Activated CD4-positive, alpha-beta memory T cell treated with anti-CD3 and anti-CD28 coated beads for 36 hours (primary cell): ENCODE measurements around the gene GPR146. TPM values are rescaled to one million over a fixed set of nuclear protein-coding genes. Genes with fewer than 3 reads are reported as not detected.

ENCODE experiments used
- CTCF ChIA-PET: fragments of 350-600 bp; sonication (Branson Sonifier 250); formaldehyde crosslinking; loops from one replicate; lab custom pipeline; 2021; ENCODE audit warnings: antibody characterized with exemption, inconsistent platforms; lab: Charles Lee
- POLR2A ChIA-PET: fragments of 350-600 bp; sonication (Branson Sonifier 250); formaldehyde crosslinking; loops from one replicate; lab custom pipeline; 2021; ENCODE audit warnings: antibody characterized with exemption; lab: Charles Lee
- DNase-seq: peaks from one replicate; pipeline ENCODE4 v3.0.0-alpha.2; 2020
- H3K27ac Mint-ChIP-seq: one replicate; pipeline ENCODE4 v1.8.0; 2021; ENCODE audit warnings: mixed read lengths
- H3K27me3 Mint-ChIP-seq: one replicate; pipeline ENCODE4 v1.8.0; 2021; ENCODE audit warnings: mixed read lengths
- H3K36me3 Mint-ChIP-seq: one replicate; pipeline ENCODE4 v1.8.0; 2021; ENCODE audit warnings: mixed read lengths
- H3K4me1 Mint-ChIP-seq: one replicate; pipeline ENCODE4 v1.8.0; 2021; ENCODE audit warnings: low read depth, mixed read lengths
- H3K4me3 Mint-ChIP-seq: one replicate; pipeline ENCODE4 v1.8.0; 2021; ENCODE audit warnings: mild to moderate bottlenecking, mixed read lengths
- H3K9me3 Mint-ChIP-seq: one replicate; pipeline ENCODE4 v1.8.0; 2021; ENCODE audit warnings: mixed read lengths
- intact Hi-C: fragments of 100-400 bp; cut with micrococcal nuclease; formaldehyde crosslinking; loops from one replicate; pipeline ENCODE4 v1.15.1; 2023
- total RNA-seq, 2 experiments: library from RNA; stranded (reverse); gene quantifications; one replicate each; pipeline ENCODE4 v1.2.3, GENCODE V29; 2021

The GPR146 gene
- total RNA-seq, 2 experiments from 2014 or later = 1.6 to 2.1 TPM

DNA sequence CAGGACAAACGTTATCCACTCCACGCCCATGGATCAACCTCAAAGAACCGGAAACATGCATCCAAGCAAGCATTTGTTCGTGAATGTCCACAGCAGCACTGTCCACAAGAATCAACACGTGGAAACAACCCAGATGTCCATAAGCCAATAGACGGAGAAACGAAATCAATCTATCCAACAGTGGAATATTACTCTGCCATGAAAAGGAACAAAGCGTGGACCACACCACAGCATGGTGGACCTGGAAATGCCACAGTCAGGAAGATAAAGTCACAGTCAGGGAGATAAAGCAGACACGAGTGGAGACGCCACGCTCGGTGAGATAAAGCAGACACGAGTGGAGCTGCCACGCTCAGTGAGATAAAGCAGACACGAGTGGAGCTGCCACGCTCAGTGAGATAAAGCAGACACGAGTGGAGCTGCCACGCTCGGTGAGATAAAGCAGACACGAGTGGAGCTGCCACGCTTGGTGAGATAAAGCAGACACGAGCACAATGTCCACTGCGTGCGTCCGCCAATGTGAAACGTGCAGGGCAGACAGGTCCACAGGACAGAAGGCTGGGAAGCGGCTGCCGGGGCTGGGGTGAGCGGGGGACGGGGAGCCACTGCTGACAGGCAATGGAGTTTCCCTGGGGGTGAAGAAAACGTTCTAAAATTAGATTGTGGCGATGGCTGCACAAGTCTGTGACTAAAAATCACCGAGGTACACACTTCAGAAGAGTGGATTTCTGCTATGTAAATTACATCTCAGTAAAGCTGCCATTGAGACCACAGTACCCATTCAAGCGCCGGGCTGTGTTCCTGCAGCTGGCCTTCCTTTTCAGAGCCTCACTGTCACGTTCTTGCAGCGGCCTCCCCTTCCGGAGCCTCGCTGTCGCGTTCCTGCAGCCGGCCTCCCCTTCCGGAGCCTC is 54.2 kb downstream of the GPR146 start:
- no peak overlapping the region for H3K27ac Mint-ChIP-seq
- ChIA-PET CTCF (interaction anchor here (2.6 to 2.8 kb wide), 2 partner anchors 12 to 106 kb away, joined by 9 to 16 read pairs; no protein-coding TSS in a partner anchor), POLR2A (no interaction called here)
- intact Hi-C loops = no loop called here
- H3K36me3 Mint-ChIP-seq = peaks cover 6% of the 10 kb centered on the region
- no peak overlapping the region for H3K4me3 Mint-ChIP-seq
- H3K27me3 Mint-ChIP-seq = no peaks in the 10 kb centered on the region
- peaks cover 8% of the 10 kb centered on the region for H3K4me1 Mint-ChIP-seq
- DNase-seq = no peak
- peaks cover 3% of the 10 kb centered on the region for H3K9me3 Mint-ChIP-seq

DNA sequence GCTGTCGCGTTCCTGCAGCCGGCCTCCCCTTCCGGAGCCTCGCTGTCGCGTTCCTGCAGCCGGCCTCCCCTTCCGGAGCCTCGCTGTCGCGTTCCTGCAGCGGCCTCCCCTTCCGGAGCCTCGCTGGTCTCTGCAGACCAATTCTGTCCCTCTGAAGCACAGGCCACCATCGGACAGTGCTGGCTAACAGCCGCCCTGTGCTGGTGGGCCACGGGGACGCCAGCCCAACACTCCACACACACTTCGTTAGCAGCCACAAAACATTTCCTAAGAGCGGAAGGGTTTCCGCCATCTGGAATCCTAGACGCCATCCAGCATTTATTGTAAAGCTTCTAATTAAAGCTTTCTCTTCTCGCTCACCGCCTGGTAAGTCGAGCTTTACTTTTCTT is 54.8 kb downstream of the GPR146 start:
- intact Hi-C loops = no loop called here
- Mint-ChIP-seq H3K27me3 (no peaks in the 10 kb centered on the region), H3K27ac (no peak overlapping the region), H3K4me3 (no peak overlapping the region), H3K9me3 (peaks cover 3% of the 10 kb centered on the region), H3K36me3 (peaks cover 6% of the 10 kb centered on the region), H3K4me1 (peaks cover 10% of the 10 kb centered on the region)
- ChIA-PET CTCF (interaction anchor here (1.1 to 2.8 kb wide), 3 partner anchors 13 to 106 kb away, joined by 3 to 16 read pairs (median 9); no protein-coding TSS in a partner anchor), POLR2A (no interaction called here)
- no peak for DNase-seq

DNA sequence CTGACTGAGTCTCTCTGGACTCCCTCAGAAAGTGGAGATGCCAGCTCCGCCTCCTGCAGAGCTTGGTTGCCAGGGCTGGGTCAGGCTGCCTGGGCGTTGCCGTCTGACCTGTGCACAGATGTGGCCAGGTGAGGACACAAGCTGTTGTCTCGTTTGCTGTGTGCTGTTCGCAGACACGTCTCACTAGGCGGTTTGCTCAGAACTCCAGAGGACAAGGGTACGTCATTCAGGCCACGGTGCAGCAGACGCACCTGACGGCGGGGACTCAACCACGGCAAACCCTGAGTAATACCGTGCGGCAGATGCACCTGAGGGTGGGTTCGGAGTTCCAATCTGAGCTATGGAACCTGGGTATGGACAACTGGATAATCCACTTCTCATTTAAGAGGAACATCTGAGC is 55.3 kb downstream of the GPR146 start:
- peaks cover 6% of the 10 kb centered on the region for H3K36me3 Mint-ChIP-seq
- ChIA-PET POLR2A (no interaction called here), CTCF (interaction anchor here (1.1 to 2.8 kb wide), 3 partner anchors 13 to 107 kb away, joined by 3 to 16 read pairs (median 9); no protein-coding TSS in a partner anchor)
- H3K4me1 Mint-ChIP-seq = peaks cover 11% of the 10 kb centered on the region
- H3K27me3 Mint-ChIP-seq = no peaks in the 10 kb centered on the region
- no peak for DNase-seq
- peaks cover 3% of the 10 kb centered on the region for H3K9me3 Mint-ChIP-seq
- intact Hi-C loops = no loop called here
- no peak overlapping the region for H3K27ac Mint-ChIP-seq
- H3K4me3 Mint-ChIP-seq = no peak overlapping the region

DNA sequence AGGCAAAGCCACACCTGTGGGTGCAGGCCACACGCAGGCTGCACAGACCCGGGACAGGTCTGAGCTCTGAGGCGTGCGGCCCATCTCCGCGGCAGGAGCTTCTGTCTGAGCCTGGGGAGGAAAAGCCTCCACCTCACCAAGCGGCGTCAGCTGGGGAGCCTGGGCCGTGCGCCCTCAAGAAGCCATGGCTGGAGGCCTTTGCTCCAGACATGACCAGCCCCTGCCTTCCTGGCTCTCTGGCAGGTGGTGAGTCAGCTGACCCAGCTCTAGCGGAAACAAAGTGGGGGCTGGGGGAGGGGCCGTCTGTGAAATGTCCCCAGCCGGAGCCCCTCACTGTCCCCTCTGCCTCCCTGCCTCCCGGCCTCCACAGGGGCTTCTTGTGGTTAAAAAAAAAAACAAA is 56.0 kb downstream of the GPR146 start:
- DNase-seq = no peak
- H3K27ac Mint-ChIP-seq = no peak overlapping the region
- intact Hi-C loops = no loop called here
- peaks cover 3% of the 10 kb centered on the region for H3K9me3 Mint-ChIP-seq
- H3K27me3 Mint-ChIP-seq = no peaks in the 10 kb centered on the region
- H3K36me3 Mint-ChIP-seq = peaks cover 6% of the 10 kb centered on the region
- ChIA-PET POLR2A (no interaction called here), CTCF (interaction anchor here (1.1 to 2.8 kb wide), 3 partner anchors 14 to 108 kb away, joined by 3 to 16 read pairs (median 9); no protein-coding TSS in a partner anchor)
- H3K4me3 Mint-ChIP-seq = no peak overlapping the region
- peaks cover 16% of the 10 kb centered on the region for H3K4me1 Mint-ChIP-seq

DNA sequence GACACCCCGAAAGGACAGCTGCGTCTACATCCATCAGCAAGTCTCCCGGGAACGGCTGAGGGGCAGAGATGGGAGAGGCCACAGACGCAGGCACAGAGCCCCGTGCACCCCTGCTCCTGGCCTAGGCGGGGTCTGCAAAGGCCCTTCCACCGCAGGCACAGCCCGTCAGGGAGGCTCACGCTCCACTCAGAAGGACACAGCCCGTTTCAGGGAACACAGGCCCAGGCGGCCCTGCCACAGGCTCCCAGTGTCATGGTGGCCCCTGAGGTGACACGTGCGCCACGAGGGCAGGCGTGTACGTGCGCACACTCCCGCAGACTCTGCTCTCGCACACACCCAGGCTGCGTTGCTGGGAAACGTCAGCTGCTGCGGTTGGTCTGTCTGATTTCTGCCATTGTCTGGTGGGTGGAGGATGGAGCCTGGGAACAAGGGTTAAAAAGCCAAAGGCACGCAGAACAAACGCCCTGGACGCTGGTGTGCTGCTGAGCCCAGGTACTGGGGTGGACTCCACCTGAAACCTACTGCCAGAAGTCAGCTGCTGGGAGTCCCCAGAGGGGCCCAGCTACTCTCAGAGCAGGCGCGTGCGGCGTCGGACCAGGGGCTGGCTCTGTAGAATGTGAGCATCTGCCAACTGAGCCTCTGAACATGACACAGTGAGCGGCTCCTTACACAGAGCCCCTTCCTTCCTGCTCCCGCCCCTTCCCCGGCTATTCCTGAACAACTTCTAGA is 56.7 kb downstream of the GPR146 start:
- CTCF ChIA-PET = interaction anchor here (1.2 to 2.8 kb wide), 3 partner anchors 37 to 108 kb away, joined by 3 to 9 read pairs (median 5); a partner anchor contains a TSS
- H3K36me3 Mint-ChIP-seq = peaks cover 6% of the 10 kb centered on the region
- no peak overlapping the region for H3K4me3 Mint-ChIP-seq
- no peak overlapping the region for H3K27ac Mint-ChIP-seq
- POLR2A ChIA-PET = no interaction called here
- H3K27me3 Mint-ChIP-seq = no peaks in the 10 kb centered on the region
- no peak for DNase-seq
- peaks cover 16% of the 10 kb centered on the region for H3K4me1 Mint-ChIP-seq
- intact Hi-C loops = no loop called here
- peaks cover 3% of the 10 kb centered on the region for H3K9me3 Mint-ChIP-seq

DNA sequence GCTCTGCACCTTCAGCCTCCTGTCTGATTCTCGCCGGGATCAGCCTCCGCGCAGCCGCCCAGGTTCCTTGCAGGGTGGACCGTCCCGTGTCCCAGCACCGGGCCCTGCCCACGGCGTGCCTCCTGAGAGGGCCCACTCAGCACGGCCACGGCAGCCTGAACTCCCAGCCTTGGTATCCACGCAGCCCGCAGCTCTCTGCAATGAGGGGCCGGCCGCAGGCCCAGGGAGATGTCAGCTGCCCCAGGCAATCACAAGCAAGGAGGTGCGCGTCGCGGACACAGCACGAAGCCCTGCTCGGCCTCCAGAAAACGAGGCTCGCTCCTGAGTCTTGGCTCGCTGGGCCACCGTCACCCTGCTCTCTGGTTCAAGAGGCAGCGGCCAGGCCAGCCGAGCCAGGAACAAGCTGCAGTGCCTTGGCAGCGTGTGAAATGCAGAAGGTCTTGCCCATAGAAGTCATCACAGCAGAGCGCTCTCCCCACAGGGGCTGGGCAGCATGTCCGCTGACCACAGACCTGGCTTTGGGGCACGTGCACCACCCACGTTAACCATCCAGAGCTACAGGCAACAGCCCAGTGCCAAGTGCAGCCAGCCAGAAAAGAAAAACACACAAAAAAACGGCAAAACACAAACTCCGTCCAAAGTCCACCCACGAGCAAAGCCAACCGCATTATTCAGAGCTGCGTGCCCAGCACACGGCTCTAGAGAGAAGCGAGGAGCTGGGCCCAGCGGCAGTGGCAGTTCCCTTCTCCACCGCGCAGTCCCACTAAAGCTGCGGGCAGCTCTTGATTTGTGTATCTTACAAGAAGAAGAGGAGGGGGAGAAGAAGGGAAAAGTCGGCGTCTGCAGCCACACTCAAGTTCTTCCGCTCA is 57.5 kb downstream of the GPR146 start:
- POLR2A ChIA-PET = no interaction called here
- H3K4me1 Mint-ChIP-seq = peaks cover 16% of the 10 kb centered on the region
- CTCF ChIA-PET = interaction anchor here (0.9 to 2.8 kb wide), 5 partner anchors 36 to 109 kb away, joined by 3 to 9 read pairs (median 5); a partner anchor contains a TSS
- no peak overlapping the region for H3K27ac Mint-ChIP-seq
- H3K9me3 Mint-ChIP-seq = peaks cover 3% of the 10 kb centered on the region
- H3K36me3 Mint-ChIP-seq = peaks cover 6% of the 10 kb centered on the region
- intact Hi-C loops = no loop called here
- DNase-seq = no peak
- no peak overlapping the region for H3K4me3 Mint-ChIP-seq
- no peaks in the 10 kb centered on the region for H3K27me3 Mint-ChIP-seq

DNA sequence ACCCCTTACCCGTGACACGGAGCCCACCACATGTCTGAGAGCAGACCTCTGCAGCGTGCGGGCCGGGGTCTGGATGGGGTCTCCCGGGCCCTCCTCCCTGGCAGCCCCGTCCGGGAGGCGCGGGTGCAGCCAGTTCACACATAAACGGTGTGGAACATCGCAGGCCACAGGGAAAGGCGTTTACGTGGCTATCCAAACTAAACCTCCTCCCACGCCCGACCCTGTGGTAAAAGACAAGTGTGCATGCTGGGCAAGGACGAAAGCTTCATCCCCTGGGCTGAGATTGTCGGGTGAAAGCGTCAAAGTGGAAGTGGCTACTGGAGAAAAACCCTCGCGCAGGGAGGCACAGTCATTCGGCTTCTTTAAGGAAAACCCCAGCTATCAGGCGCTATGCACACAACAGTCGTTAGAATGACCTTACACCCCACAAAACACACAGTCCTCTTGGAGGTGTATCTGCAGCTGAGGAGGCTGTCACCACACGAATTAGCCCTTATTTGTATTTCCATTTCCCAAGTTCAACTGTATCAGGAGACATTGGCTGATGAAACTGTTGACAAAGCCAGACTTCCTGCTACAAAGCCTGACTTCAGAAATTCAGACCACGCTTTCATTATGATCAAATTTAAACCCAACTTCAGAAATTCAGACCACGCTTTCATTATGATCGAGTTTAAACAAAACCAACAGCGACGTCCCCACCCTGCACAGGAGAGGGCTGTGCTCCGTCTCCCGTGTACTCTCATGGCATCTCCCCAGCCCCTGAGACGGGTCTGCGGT is 58.9 kb downstream of the GPR146 start:
- H3K4me3 Mint-ChIP-seq = peak overlapping the region; percentile 10
- H3K9me3 Mint-ChIP-seq = peaks cover 1% of the 10 kb centered on the region
- POLR2A ChIA-PET = interaction anchor here (1.0 kb wide), 1 partner anchor 110 kb away, joined by 3 read pairs; no protein-coding TSS in a partner anchor
- H3K27me3 Mint-ChIP-seq = no peaks in the 10 kb centered on the region
- peak overlapping the region; percentile 80 for H3K27ac Mint-ChIP-seq
- DNase-seq = peak; percentile 73
- peaks cover 3% of the 10 kb centered on the region for H3K36me3 Mint-ChIP-seq
- intact Hi-C loops = no loop called here
- peaks cover 16% of the 10 kb centered on the region for H3K4me1 Mint-ChIP-seq
- CTCF ChIA-PET = interaction anchor here (0.8 to 2.5 kb wide), 4 partner anchors 17 to 180 kb away, joined by 3 to 9 read pairs (median 6); no protein-coding TSS in a partner anchor

DNA sequence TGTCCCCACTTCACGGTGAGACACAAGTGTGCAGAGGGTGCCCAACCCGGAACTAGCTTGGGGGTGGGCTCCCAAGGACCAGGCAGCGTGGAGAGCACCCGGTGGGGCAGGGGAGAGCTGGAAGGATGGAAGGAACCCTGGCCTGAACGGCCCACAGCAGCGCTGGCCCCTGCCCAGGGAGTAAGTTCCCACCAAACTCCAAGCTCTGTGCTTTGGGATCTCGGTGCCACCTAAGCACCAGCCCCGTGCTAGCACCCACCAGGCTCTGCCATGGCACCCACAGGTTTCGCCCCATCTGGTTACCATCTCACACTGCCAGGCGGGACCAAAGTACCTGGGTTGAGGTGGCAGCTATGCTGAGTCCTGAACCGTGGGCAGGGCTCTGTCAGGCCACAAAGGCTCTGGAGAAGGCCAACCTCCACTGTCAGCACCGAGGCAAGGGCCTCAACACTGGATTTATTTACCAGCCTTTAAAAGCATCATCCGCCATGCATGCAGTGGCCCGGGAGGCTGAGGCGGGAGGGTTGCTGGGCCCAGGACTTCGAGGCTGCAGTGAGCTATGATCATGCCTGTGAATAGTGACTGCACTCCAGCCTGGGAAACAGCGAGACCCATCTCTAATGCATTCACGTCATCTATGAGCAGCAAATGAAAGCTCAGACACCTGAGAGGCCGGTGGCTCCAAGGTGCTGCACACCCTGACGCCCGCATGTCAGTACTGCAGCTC is 59.6 kb downstream of the GPR146 start:
- intact Hi-C loops = no loop called here
- CTCF ChIA-PET = interaction anchor here (0.8 to 2.5 kb wide), 4 partner anchors 18 to 181 kb away, joined by 3 to 9 read pairs (median 6); no protein-coding TSS in a partner anchor
- H3K4me3 Mint-ChIP-seq = peak overlapping the region; percentile 10

DNA sequence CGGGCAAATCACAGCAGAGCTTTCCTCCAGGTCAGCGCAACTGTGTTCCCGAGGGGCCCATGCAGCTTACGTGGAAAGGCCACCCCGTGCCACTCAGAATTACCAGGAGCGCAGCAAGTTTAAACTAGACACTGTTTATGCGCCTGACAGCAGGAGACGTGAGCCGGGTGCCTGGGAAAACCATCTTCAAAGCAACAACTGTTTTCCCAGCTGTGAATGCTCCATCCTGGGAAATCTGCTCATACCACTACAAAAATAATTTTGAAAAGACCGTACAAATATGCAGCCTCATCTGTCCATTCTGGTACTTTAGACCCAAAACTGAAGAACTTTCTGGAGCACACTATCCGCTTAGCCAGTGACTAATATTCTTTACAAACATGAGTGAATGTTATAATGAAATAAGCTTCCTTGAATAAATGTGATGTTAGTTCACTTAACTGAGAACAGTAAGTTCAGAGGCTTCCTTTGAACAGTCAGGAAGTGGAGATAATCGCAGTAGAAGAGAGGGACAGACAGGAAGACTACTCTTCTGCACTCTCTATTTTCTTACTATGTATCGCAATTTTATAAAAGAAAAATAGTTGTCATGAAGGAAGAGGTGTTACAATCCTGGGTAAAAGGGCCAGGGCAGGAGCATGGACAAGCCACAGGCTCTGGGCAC is 60.3 kb downstream of the GPR146 start:
- H3K4me3 Mint-ChIP-seq = no peak overlapping the region
- POLR2A ChIA-PET = interaction anchor here (0.8 kb wide), 1 partner anchor 134 kb away, joined by 3 read pairs; no protein-coding TSS in a partner anchor
- H3K9me3 Mint-ChIP-seq = no peaks in the 10 kb centered on the region
- intact Hi-C loops = no loop called here
- H3K27me3 Mint-ChIP-seq = no peaks in the 10 kb centered on the region
- DNase-seq = no peak
- CTCF ChIA-PET = interaction anchor here (0.8 to 2.5 kb wide), 3 partner anchors 18 to 112 kb away, joined by 3 to 9 read pairs (median 7); no protein-coding TSS in a partner anchor
- no peaks in the 10 kb centered on the region for H3K36me3 Mint-ChIP-seq
- no peak overlapping the region for H3K27ac Mint-ChIP-seq
- H3K4me1 Mint-ChIP-seq = peaks cover 16% of the 10 kb centered on the region

More for the DNA sequence above, 59.6 kb downstream of the GPR146 start:
- Mint-ChIP-seq H3K36me3 (peaks cover 3% of the 10 kb centered on the region), H3K27me3 (no peaks in the 10 kb centered on the region), H3K27ac (no peak overlapping the region), H3K4me1 (peaks cover 16% of the 10 kb centered on the region), H3K9me3 (no peaks in the 10 kb centered on the region)
- DNase-seq = no peak
- POLR2A ChIA-PET = interaction anchor here (0.8 kb wide), 1 partner anchor 135 kb away, joined by 3 read pairs; no protein-coding TSS in a partner anchor
